Neutrophil (primary cell): ENCODE measurements around the gene FRMD5.
"Not testable (repeated sequence)": the region's sequence is repeated elsewhere in the genome, so short reads cannot be mapped to it uniquely, and the experiment has no call there.

Experiments
- H3K27ac ChIP-seq: fragments of 200-600 bp; sonication (generic); 2 replicates; pipeline ENCODE4 v1.5.1; 2016; ENCODE audit warnings: mild to moderate bottlenecking, moderate library complexity
- H3K27me3 ChIP-seq: fragments of 200-600 bp; sonication (generic); 2 replicates; pipeline ENCODE4 v1.6.0; 2016; ENCODE audit warnings: mild to moderate bottlenecking
- H3K36me3 ChIP-seq: fragments of 200-600 bp; sonication (generic); 2 replicates; pipeline ENCODE4 v1.5.1; 2017
- H3K4me1 ChIP-seq, 2 experiments: fragments of 200-600 bp in 1 of 2; sonication (generic) in 1 of 2; 1 replicate in 1 of 2; 2 replicates in 1 of 2; pipeline versions ENCODE4 v1.5.1 to v1.6.1; 2013 to 2016; ENCODE audit warnings: low read depth in 1 of 2, low read length in 1 of 2, mild to moderate bottlenecking in 1 of 2, moderate library complexity in 1 of 2; ENCODE audit not compliant: control insufficient read depth in 1 of 2, insufficient read depth in 1 of 2
- H3K4me3 ChIP-seq, 2 experiments: fragments of 200-600 bp in 1 of 2; sonication (generic) in 1 of 2; 1 replicate in 1 of 2; 2 replicates in 1 of 2; pipeline ENCODE4 v1.5.1; 2013 to 2016; ENCODE audit warnings: low read depth in 1 of 2, low read length in 1 of 2, mild to moderate bottlenecking in 1 of 2, moderate library complexity in 1 of 2
- H3K9me3 ChIP-seq: fragments of 200-600 bp; sonication (generic); 2 replicates; pipeline ENCODE4 v1.5.1; 2016
- TF ChIP-seq, protein P1 (sequence below): fragments of 200-600 bp; sonication (generic); IDR thresholded peaks from 2 replicates; pipeline ENCODE4 v1.5.1; 2016; ENCODE audit warnings: antibody characterized with exemption

The FRMD5 gene

DNA sequence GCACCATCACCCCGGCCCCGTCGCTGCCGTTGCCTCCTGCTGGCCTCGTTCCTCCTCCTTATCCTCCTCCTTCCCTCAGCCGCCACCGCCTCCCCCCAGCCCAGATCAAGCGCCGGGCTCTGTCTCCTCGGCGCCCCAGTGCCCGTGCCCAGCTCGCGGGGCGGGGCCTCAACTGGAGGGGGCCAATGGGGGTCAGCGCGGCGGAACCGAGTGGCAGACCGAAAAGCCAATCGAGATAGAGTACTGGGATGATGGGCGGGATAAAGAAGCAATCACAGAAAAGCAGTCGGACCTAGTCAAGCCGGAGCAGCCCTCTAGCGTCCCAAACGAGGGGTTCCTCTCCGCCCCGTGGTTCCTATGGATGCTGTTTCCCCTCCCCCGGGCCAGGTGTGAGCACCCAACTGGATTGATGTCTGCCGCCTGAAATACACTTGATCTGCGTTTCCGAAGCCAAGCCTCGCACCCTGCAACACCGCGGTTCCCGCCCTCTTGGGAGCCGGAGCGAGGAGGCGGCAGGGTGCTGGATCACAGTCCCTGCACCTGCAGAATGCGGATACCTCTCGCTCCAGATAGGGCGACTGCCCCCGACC lies at the start of gene FRMD5:
Gene FRMD5 (minus strand): TSS at position 121 of the 590 bp plus-strand sequence.
- Histone ChIP-seq H3K4me1 (peaks cover 0 to 12% of the 10 kb centered on the region in 2 experiments), H3K36me3 (no peaks in the 10 kb centered on the region), H3K4me3 (no peak within 1 kb of the TSS), H3K27ac (no peak within 1 kb of the TSS), H3K9me3 (no peaks in the 10 kb centered on the region), H3K27me3 (peaks cover 100% of the 10 kb centered on the region)
- TF ChIP-seq, protein P1, sequence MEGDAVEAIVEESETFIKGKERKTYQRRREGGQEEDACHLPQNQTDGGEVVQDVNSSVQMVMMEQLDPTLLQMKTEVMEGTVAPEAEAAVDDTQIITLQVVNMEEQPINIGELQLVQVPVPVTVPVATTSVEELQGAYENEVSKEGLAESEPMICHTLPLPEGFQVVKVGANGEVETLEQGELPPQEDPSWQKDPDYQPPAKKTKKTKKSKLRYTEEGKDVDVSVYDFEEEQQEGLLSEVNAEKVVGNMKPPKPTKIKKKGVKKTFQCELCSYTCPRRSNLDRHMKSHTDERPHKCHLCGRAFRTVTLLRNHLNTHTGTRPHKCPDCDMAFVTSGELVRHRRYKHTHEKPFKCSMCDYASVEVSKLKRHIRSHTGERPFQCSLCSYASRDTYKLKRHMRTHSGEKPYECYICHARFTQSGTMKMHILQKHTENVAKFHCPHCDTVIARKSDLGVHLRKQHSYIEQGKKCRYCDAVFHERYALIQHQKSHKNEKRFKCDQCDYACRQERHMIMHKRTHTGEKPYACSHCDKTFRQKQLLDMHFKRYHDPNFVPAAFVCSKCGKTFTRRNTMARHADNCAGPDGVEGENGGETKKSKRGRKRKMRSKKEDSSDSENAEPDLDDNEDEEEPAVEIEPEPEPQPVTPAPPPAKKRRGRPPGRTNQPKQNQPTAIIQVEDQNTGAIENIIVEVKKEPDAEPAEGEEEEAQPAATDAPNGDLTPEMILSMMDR: no peak

DNA sequence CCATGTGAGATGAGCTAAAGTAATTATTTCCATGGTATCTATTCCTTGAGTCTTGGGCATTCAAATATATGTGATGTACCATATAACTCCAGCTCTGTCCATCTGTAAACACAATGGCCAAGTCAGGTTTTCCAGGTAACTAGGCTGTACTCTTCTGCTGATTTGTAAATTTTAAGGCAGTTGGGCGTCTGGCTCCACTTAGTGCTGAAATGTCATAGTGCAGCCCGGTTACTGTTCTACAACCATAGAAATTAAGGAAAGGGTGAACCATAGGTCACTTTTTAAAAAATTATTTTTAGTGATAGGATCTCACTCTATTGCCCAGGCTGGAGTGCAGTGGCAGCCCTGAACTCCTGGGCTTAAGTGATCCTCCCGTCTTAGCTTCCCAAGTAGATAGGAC lies 48.8 kb upstream of the FRMD5 start:
- Histone ChIP-seq H3K27ac (no peak overlapping the region), H3K9me3 (no peaks in the 10 kb centered on the region), H3K36me3 (no peaks in the 10 kb centered on the region), H3K4me1 (no peaks in the 10 kb centered on the region), H3K4me3 (no peak overlapping the region), H3K27me3 (no peaks in the 10 kb centered on the region)
- TF ChIP-seq, protein P1: no peak

DNA sequence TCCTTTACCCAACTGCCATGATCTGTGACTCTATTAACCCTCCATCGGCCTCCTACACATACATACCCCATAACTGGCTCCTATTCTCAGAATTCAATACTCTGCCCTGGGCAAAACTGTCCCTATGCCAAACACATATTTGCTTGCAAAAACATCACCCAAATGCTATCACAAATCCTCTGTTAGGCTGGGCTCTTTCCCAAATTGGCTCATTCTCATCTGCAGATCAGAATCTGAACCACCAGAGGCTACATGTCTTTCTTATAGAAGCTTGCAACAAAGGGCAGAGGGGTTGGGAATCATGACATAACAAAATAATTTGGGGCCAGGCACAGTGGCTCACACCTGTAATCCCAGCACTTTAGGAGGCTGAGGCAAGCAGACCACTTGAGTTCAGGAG lies 48.1 kb upstream of the FRMD5 start:
- no peaks in the 10 kb centered on the region for H3K27me3 ChIP-seq
- no peaks in the 10 kb centered on the region for H3K36me3 ChIP-seq
- TF ChIP-seq, protein P1: no peak
- H3K4me3 ChIP-seq: no peak overlapping the region
- no peak overlapping the region for H3K27ac ChIP-seq
- H3K9me3 ChIP-seq: no peaks in the 10 kb centered on the region
- no peaks in the 10 kb centered on the region for H3K4me1 ChIP-seq

DNA sequence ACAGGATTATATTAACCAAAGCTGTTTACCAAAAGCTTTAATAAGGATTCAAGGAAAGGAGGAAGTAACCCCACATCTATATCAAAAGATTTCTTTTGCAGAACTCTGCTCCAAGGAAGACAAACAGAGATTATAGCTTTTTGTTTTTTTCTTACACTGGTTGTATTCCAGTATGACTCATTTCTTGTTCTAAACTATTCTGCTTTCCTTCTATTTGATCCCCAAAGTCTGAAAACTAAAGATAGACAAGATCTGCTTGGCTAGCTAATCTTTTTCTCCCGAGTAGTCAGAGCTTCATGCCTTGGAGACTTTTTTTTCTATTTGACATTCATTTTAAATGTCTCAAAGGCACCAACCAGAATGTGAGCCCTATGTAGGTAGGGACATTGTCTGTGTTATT lies 36.8 kb upstream of the FRMD5 start:
- Histone ChIP-seq H3K4me3 (no peak overlapping the region), H3K27me3 (peaks cover 5% of the 10 kb centered on the region), H3K36me3 (no peaks in the 10 kb centered on the region), H3K4me1 (no peaks in the 10 kb centered on the region), H3K9me3 (no peaks in the 10 kb centered on the region), H3K27ac (no peak overlapping the region)
- TF ChIP-seq, protein P1: no peak

DNA sequence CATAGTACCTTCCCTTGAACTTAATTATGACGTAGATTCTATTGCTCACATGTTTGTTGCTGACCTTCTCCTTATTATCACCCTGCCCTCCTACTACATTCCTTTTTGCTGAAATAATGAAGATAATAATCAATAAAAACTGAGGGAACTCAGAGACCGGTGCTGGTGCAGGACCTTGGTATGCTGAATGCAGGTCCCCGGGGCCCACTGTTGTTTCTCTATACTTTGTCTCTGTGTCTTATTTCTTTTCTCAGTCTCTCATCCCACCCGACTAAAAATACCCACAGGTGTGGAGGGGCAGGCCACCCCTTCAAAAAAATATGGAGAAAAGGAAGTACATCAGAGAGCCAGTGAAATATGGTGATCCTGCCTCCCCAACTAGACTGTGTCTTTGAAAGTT lies 34.2 kb upstream of the FRMD5 start:
- H3K9me3 ChIP-seq, H3K4me3 ChIP-seq: not testable (repeated sequence)

DNA sequence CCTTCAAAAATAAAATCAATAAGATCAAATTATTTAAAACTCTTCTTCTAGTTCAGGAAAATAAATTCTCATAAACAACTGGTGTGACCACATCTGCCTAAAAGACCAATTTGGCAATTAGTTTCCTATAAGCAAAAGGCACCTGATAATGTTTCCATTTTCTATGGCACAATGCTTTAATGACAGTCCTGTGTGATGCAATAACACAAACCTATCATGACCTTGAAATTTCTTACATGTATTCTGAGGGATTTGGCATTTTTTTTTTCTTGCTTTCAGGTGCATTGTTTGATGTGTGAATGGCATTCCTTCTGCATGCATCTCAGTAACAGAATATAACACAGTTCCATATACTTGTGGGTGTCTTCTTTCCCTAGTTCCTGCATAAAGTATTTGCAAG lies 32.5 kb upstream of the FRMD5 start:
- Histone ChIP-seq H3K27me3 (peaks cover 19% of the 10 kb centered on the region), H3K4me3 (no peak overlapping the region), H3K9me3 (no peaks in the 10 kb centered on the region), H3K4me1 (no peaks in the 10 kb centered on the region), H3K36me3 (no peaks in the 10 kb centered on the region), H3K27ac (no peak overlapping the region)
- TF ChIP-seq, protein P1: no peak

More for the DNA sequence above, 34.2 kb upstream of the FRMD5 start:
- not testable (repeated sequence) for H3K4me1 ChIP-seq, H3K36me3 ChIP-seq, H3K27ac ChIP-seq
- peaks cover 17% of the 10 kb centered on the region for H3K27me3 ChIP-seq

DNA sequence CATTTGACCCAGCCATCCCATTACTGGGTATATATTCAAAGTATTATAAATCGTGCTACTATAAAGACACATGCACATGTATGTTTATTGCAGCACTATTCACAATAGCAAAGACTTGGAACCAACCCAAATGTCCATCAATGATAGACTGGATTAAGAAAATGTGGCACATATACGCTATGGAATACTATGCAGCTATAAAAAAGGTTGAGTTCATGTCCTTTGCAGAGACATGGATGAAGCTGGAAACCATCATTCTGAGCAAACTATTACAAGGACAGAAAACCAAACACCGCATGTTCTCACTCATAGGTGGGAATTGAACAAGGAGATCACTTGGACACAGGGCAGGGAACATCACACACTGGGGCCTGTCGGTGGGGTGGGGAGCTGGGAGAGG lies 31.9 kb upstream of the FRMD5 start:
- H3K9me3 ChIP-seq, H3K4me1 ChIP-seq, H3K4me3 ChIP-seq, H3K36me3 ChIP-seq, H3K27ac ChIP-seq: not testable (repeated sequence)
- H3K27me3 ChIP-seq: peaks cover 19% of the 10 kb centered on the region
